Measurements from ENCODE around the gene AKR1C2. TPM values are rescaled to one million over a fixed set of nuclear protein-coding genes. Genes with fewer than 3 reads are reported as not detected.
"Not testable (repeated sequence)": the region's sequence is repeated elsewhere in the genome, so short reads cannot be mapped to it uniquely, and the experiment has no call there.

AKR1C2 gene
- total RNA-seq = 1.6 and 5.2 TPM in 2 replicates

DNA sequence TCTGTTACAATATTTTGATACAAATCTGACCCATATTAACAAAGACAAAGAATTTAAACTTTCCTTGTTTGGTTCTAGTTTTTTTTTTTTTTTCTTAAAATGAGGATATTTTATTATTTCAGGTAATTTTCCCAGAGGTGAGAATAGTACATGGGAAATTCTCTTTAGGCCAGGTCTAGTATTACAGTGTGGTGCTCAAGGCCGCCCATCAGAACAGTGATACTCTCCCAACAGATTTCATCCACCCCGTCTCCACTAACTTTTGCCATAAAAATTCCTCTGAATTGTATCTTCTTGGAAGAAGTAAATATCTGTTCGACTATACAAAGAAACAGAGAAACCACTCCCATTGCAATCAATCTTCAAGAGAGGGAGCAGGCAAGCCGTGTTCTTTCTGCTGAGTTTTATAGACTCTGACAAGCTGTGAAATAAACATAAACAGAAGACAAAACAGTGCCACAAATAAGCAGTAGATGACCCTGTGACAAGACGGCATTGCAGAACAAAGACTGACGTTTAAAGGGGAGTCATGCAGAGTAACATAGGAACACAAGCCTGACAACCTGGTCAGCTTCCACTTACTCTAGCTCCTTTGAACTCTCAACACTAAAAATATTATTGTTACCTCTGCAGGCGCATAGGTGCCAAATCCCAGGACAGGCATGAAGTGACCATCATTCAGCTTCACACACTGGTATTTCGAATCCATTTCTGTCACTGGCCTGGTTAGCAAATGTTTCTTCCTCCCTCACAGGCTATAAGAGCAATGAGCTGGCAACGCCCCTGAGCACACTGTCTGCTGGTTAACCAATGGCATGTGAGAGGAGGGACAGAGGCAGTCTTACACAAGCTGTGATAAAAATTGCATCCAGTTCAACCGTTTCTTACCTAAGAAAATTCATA lies at the start of gene AKR1C2:
Gene AKR1C2, minus strand, starts transcription at position 731 of the 903 bp plus-strand sequence. Its CDS starts 22 bp downstream, at position 709.
- DNase-seq (ENCODE audit: low read depth) = peak; percentile 11
- not testable (repeated sequence) for H3K4me3 ChIP-seq (ENCODE audit: low read depth, low read length)

GRCh38 chr10:5052951-5053500 lies 49.4 kb upstream of the AKR1C2 start:
- not testable (repeated sequence) for H3K4me3 ChIP-seq (ENCODE audit: low read depth, low read length); DNase-seq (ENCODE audit: low read depth)

DNA sequence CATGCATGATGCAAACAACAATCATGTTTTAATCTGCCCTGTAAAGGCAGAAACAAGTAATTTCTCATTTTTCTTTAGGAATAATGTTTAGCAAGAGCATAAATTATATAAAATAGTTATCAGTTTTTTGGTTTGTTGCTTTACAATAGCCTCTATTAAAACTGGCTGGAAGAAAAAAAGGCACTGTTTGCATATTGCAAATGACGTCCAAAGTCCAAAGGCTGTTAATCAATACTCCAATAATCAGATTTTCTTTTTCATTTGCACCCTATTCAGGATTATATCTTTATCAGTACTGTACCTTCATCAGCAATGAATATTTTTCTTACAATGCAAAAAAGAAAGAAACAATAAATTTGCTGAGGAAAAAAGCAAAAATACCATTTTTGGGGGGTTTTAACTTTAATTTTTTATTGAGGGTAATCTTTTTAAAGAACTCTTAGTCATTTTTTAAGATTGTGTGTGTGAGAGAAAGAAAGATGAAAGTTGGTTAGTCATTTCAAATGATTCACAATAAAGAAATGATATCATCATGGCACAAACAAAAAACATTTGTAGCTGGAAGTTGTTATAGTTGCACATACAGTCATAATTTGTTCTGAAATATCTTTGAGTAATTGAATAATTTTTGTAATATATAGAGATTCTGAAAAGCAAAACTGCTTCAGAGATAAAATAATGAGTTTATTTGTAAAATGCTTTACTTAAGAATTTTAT lies 44.4 kb upstream of the AKR1C2 start:
- TF ChIP-seq, protein P1, sequence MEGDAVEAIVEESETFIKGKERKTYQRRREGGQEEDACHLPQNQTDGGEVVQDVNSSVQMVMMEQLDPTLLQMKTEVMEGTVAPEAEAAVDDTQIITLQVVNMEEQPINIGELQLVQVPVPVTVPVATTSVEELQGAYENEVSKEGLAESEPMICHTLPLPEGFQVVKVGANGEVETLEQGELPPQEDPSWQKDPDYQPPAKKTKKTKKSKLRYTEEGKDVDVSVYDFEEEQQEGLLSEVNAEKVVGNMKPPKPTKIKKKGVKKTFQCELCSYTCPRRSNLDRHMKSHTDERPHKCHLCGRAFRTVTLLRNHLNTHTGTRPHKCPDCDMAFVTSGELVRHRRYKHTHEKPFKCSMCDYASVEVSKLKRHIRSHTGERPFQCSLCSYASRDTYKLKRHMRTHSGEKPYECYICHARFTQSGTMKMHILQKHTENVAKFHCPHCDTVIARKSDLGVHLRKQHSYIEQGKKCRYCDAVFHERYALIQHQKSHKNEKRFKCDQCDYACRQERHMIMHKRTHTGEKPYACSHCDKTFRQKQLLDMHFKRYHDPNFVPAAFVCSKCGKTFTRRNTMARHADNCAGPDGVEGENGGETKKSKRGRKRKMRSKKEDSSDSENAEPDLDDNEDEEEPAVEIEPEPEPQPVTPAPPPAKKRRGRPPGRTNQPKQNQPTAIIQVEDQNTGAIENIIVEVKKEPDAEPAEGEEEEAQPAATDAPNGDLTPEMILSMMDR (IDR thresholded peaks at IDR 0.05; ENCODE audit: insufficient read depth, low read depth, low read length) = no peak
- no peak for DNase-seq (ENCODE audit: low read depth)
- H3K4me3 ChIP-seq (ENCODE audit: low read depth, low read length) = no peak overlapping the region

DNA sequence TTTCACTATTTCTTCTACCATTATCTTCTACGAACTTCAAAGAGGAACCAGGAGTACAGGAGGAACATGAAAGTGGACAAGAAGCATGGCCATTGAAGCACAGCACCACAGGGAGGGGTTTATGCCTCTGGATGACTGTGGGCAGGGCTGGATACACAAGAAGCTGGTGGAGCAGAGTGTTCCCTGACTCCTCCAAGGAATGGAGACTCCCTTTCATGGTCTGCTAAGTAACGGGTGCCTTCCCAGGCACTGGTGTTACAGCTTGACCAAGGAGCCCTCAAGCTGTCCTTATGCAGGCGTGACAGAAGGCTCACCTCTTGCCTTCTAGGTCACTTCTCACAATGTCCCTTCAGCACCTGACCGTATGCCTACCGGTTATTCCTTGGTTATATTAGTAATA lies 43.4 kb upstream of the AKR1C2 start:
- DNase-seq (ENCODE audit: low read depth); H3K4me3 ChIP-seq (ENCODE audit: low read depth, low read length): not testable (repeated sequence)

DNA sequence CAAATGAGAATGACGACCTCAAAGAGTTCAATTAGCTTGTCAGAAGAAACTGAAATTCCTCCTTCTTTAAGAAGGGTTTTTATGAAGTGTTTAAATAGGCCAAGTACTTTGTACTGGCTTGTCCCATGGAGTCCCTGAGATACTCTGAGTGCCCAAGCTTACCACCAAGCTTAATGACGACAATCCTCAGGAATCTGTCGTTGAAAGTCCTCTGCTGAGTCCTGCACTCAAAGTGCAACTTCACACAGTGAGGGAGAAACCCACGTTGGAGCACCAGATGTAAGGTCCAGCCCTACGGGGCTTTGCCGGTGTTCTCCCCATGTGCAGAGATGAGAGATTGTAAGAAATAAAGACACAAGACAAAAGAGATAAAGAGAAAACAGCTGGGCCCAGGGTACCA lies 42.8 kb upstream of the AKR1C2 start:
- TF ChIP-seq, protein P1 (IDR thresholded peaks at IDR 0.05; ENCODE audit: insufficient read depth, low read depth, low read length) = no peak
- no peak for DNase-seq (ENCODE audit: low read depth)

DNA sequence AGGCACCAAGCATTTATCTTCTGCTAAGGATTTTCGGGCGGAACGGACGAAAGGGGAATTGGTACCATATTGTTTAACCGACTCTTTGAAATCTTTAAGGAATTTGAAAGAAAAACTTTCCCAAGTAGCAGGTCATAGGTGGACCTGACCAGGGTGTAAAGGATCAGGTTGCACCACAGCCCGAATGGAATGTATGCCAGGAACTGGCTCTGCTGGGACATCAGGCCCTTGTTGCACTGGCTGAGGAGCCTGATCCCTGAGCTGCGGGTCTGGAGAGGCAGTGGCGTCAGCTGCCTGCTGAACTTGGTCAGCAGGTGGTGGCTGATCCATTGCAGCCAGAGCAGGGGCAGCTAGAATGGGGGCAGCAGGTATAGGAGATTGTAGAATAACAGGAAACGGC lies 41.4 kb upstream of the AKR1C2 start:
- TF ChIP-seq, protein P1 (IDR thresholded peaks at IDR 0.05; ENCODE audit: insufficient read depth, low read depth, low read length) = no peak
- H3K4me3 ChIP-seq (ENCODE audit: low read depth, low read length) = no peak overlapping the region
- DNase-seq (ENCODE audit: low read depth) = no peak

More for the DNA sequence above, 42.8 kb upstream of the AKR1C2 start:
- H3K4me3 ChIP-seq (ENCODE audit: low read depth, low read length) = no peak overlapping the region

GRCh38 chr10:5043716-5044115 lies 40.1 kb upstream of the AKR1C2 start:
- DNase-seq (ENCODE audit: low read depth) = peak; percentile 67
- H3K4me3 ChIP-seq (ENCODE audit: low read depth, low read length) = no peak overlapping the region

DNA sequence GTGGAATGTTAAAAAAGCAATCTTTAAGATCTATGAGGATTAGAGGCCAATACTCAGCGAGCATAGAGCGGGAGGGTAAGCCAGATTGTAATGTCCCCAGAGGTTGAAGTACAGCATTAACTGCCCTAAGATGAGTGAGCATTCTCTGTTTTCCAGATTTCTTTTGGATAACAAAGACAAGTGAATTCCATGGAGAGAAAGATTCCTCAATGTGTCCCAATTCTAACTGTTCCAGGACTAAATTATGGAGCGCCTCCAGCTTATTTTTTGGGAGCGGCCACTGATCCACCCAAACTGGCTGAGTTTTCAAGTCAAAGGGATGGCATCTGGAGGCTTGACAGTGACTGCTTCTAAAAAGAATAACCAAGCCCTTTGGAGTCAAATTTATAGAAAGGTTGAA lies 39.3 kb upstream of the AKR1C2 start:
- H3K4me3 ChIP-seq (ENCODE audit: low read depth, low read length) = no peak overlapping the region
- no peak for DNase-seq (ENCODE audit: low read depth)
- TF ChIP-seq, protein P1 (IDR thresholded peaks at IDR 0.05; ENCODE audit: insufficient read depth, low read depth, low read length) = no peak

More at GRCh38 chr10:5043716-5044115, 40.1 kb upstream of the AKR1C2 start:
- TF ChIP-seq, protein P1 (IDR thresholded peaks at IDR 0.05; ENCODE audit: insufficient read depth, low read depth, low read length) = no peak

All from fibroblast of villous mesenchyme (primary cell).